Embryonic facial prominence (tissue), 1 donor: ENCODE results near the gene GRB10.

Source experiments
- DNase-seq: peaks from one replicate; pipeline ENCODE4 v3.0.0-alpha.2; 2016; ENCODE audit errors: extremely low spot score

The GRB10 gene

GRCh38 chr7:50671386-50671785 is 111.3 kb downstream of the GRB10 start:
- no peak for DNase-seq

- DNase-seq: no peak
Measured at GRCh38 chr7:50669890-50670289, 112.8 kb downstream of the GRB10 start.

- DNase-seq: no peak
Measured at GRCh38 chr7:50667789-50668226, 114.9 kb downstream of the GRB10 start.

GRCh38 chr7:50667338-50667737 is 115.4 kb downstream of the GRB10 start:
- DNase-seq: no peak

- no peak for DNase-seq
Measured at GRCh38 chr7:50666124-50666496, 116.6 kb downstream of the GRB10 start.

- no peak for DNase-seq
Measured at GRCh38 chr7:50665403-50666123, 117.1 kb downstream of the GRB10 start.

GRCh38 chr7:50664937-50665336 is 117.8 kb downstream of the GRB10 start:
- DNase-seq: no peak

GRCh38 chr7:50664461-50664922 is 118.2 kb downstream of the GRB10 start:
- no peak for DNase-seq

GRCh38 chr7:50663396-50664102 is 119.1 kb downstream of the GRB10 start:
- no peak for DNase-seq

GRCh38 chr7:50662996-50663395 is 119.7 kb downstream of the GRB10 start:
- DNase-seq: no peak

GRCh38 chr7:50662041-50662694 is 120.5 kb downstream of the GRB10 start:
- no peak for DNase-seq

- no peak for DNase-seq
Measured at GRCh38 chr7:50661345-50662040, 121.2 kb downstream of the GRB10 start.

- DNase-seq: no peak
Measured at GRCh38 chr7:50660830-50661175, 121.9 kb downstream of the GRB10 start.

- DNase-seq: no peak
Measured at GRCh38 chr7:50660040-50660829, 122.5 kb downstream of the GRB10 start.

- no peak for DNase-seq
Measured at GRCh38 chr7:50659329-50659965, 123.2 kb downstream of the GRB10 start.

GRCh38 chr7:50658696-50659095 is 124.0 kb downstream of the GRB10 start:
- DNase-seq: no peak

GRCh38 chr7:50657912-50658311 is 124.8 kb downstream of the GRB10 start:
- no peak for DNase-seq

GRCh38 chr7:50657341-50657873 is 125.3 kb downstream of the GRB10 start:
- DNase-seq: no peak

- DNase-seq: no peak
Measured at GRCh38 chr7:50656141-50656895, 126.4 kb downstream of the GRB10 start.

- DNase-seq: no peak
Measured at GRCh38 chr7:50655490-50655889, 127.2 kb downstream of the GRB10 start.
